Measurements from ENCODE around the gene GNAQ. TPM values are rescaled to one million over a fixed set of nuclear protein-coding genes. Genes with fewer than 3 reads are reported as not detected.

GNAQ gene
- polyA plus RNA-seq, 1 experiment: 21.4 TPM

GRCh38 chr9:77944556-77945243 lies 86.9 kb downstream of the GNAQ start:
- CTCF ChIA-PET: interaction anchor here (1.2 to 1.6 kb wide), 3 partner anchors 18 to 91 kb away, joined by 3 to 4 read pairs (median 3); no protein-coding TSS in a partner anchor

GRCh38 chr9:77943057-77943456 lies 88.6 kb downstream of the GNAQ start:
- POLR2A ChIA-PET: no interaction called here
- Histone ChIP-seq H3K4me3 (ENCODE audit: low read depth, low read length) (no peak overlapping the region), H3K27me3 (ENCODE audit: control insufficient read depth, insufficient read depth, low read length) (no peaks in the 10 kb centered on the region), H3K36me3 (ENCODE audit: control insufficient read depth, insufficient read depth, low read length) (no peaks in the 10 kb centered on the region; the same call in 1 of the 2 replicates)
- CTCF ChIA-PET: no interaction called here
- no peak for DNase-seq (ENCODE audit: low read depth)
- TF ChIP-seq CTCF (IDR thresholded peaks at IDR 0.05; ENCODE audit: insufficient read depth, low read depth, low read length): no peak

More at GRCh38 chr9:77944556-77945243, 86.9 kb downstream of the GNAQ start:
- no peak for TF ChIP-seq CTCF (IDR thresholded peaks at IDR 0.05; ENCODE audit: insufficient read depth, low read depth, low read length)
- DNase-seq (ENCODE audit: low read depth): no peak
- POLR2A ChIA-PET: no interaction called here
- Histone ChIP-seq H3K36me3 (ENCODE audit: control insufficient read depth, insufficient read depth, low read length) (no peaks in the 10 kb centered on the region; the same call in 1 of the 2 replicates), H3K4me3 (ENCODE audit: low read depth, low read length) (no peak overlapping the region), H3K27me3 (ENCODE audit: control insufficient read depth, insufficient read depth, low read length) (no peaks in the 10 kb centered on the region)

- no peak overlapping the region for H3K4me3 ChIP-seq (ENCODE audit: low read depth, low read length)
- TF ChIP-seq CTCF (IDR thresholded peaks at IDR 0.05; ENCODE audit: insufficient read depth, low read depth, low read length): no peak
- DNase-seq (ENCODE audit: low read depth): no peak
- H3K36me3 ChIP-seq (ENCODE audit: control insufficient read depth, insufficient read depth, low read length): no peaks in the 10 kb centered on the region
- ChIA-PET CTCF (no interaction called here), POLR2A (no interaction called here)
- no peaks in the 10 kb centered on the region for H3K27me3 ChIP-seq (ENCODE audit: control insufficient read depth, insufficient read depth, low read length)
Measured at GRCh38 chr9:77939149-77939668, 92.4 kb downstream of the GNAQ start.

- TF ChIP-seq CTCF (IDR thresholded peaks at IDR 0.05; ENCODE audit: insufficient read depth, low read depth, low read length): no peak
- ChIA-PET POLR2A (no interaction called here), CTCF (interaction anchor here (1.2 kb wide), 1 partner anchor 39 kb away, joined by 3 read pairs; no protein-coding TSS in a partner anchor)
- no peaks in the 10 kb centered on the region for H3K36me3 ChIP-seq (ENCODE audit: control insufficient read depth, insufficient read depth, low read length)
- DNase-seq (ENCODE audit: low read depth): no peak
- no peaks in the 10 kb centered on the region for H3K27me3 ChIP-seq (ENCODE audit: control insufficient read depth, insufficient read depth, low read length)
- H3K4me3 ChIP-seq (ENCODE audit: low read depth, low read length): no peak overlapping the region
Measured at GRCh38 chr9:77938163-77938562, 93.4 kb downstream of the GNAQ start.

GRCh38 chr9:77935974-77936373 lies 95.6 kb downstream of the GNAQ start:
- Histone ChIP-seq H3K36me3 (ENCODE audit: control insufficient read depth, insufficient read depth, low read length) (no peaks in the 10 kb centered on the region), H3K4me3 (ENCODE audit: low read depth, low read length) (no peak overlapping the region), H3K27me3 (ENCODE audit: control insufficient read depth, insufficient read depth, low read length) (no peaks in the 10 kb centered on the region)
- DNase-seq (ENCODE audit: low read depth): no peak
- POLR2A ChIA-PET: no interaction called here
- CTCF ChIA-PET: no interaction called here
- no peak for TF ChIP-seq CTCF (IDR thresholded peaks at IDR 0.05; ENCODE audit: insufficient read depth, low read depth, low read length)

Measured in BJ (cell line).